RPMI8226 (cell line): ENCODE results near the gene ASPHD1.
"Not testable (repeated sequence)": the region's sequence is repeated elsewhere in the genome, so short reads cannot be mapped to it uniquely, and the experiment has no call there.

Source experiments
- DNase-seq: peaks from one replicate; pipeline ENCODE4 v3.0.0-alpha.2; 2015

The ASPHD1 gene, protein sequence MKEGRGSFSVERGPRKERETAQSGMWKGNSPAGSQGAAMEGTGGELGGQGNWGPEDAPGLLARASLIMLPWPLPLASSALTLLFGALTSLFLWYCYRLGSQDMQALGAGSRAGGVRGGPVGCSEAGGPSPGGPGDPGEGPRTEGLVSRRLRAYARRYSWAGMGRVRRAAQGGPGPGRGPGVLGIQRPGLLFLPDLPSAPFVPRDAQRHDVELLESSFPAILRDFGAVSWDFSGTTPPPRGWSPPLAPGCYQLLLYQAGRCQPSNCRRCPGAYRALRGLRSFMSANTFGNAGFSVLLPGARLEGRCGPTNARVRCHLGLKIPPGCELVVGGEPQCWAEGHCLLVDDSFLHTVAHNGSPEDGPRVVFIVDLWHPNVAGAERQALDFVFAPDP

DNA sequence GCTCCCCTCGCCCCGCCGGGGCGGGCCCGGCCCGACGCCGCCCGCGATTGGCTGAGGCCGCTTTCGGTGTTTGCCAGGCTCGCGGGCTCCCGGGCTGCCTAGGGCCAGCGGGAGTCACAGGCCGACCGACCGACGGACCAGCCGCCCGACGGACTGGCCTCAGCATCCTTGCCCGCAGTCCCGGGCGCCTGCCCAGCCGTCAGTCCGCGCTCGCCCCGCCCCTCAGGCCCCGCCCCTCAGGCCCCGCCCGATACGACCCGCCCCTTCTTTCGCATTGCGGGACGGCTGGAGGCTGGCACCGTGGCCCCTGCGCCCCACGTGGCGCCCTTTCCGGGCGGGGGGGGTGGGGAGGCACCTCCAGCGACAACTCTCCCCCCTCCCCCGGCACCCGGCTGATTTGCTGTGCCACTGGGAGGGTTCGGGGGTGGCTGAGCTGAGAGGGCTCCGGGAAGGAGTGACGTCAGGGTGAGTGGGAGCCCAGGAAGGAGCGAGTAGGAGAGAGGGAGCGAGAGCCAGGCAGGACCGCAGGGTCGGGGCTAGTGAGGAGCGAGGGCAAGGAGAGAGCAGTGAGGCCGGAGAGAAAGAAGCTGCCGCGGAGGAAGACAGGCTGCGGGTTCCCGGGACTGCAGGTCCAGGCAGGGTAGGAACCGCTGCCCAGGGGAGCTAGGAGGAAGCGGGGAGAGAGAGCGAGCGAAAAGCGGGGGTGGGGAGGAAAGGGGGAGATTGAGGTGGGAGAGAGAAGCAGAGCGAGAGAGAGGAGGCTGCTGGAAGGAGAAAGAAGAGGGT, at the start of gene ASPHD1:
Gene ASPHD1 (plus strand): TSS at position 387 of the 786 bp plus-strand sequence. CDS start 484 bp downstream, outside the sequence.
- DNase-seq = peak; percentile 87

DNA sequence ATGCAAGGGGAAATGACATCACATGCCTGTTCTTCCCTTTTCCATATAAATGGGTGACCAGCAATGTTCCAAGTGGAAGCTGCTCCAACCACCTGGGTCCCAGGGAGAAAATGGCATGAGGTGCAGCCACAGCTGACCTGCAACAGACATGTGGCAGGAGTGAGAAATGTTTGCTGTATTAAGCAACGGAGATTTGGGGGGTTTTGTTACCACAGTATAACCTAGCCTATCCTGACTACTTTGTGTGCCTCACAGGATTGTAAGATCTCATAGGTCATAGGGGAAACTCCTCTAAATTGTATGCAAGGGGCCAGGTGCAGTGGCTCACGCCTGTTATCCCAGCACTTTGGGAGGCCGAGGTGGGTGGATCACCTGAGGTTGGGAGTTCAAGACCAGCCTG, 49.3 kb upstream of the ASPHD1 start:
- DNase-seq = no peak

DNA sequence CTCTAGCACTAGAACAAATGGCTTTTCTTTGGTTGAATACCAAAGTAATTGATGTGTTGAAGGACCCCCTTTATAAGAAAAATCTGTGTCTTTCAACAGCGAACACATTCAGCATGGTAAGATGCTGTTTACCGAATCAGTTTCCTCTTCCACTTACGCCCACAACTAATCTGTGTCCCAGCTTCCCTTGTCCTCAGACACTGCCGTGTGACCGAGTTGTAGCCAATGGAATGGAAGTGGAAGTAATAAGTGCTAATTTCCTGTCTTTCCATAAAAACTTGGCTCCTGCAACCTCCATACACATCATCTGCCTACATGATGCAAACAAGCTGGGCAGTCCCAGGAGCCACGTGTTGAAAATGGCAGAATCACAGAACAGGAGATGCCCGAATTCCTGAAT, 47.6 kb upstream of the ASPHD1 start:
- no peak for DNase-seq

DNA sequence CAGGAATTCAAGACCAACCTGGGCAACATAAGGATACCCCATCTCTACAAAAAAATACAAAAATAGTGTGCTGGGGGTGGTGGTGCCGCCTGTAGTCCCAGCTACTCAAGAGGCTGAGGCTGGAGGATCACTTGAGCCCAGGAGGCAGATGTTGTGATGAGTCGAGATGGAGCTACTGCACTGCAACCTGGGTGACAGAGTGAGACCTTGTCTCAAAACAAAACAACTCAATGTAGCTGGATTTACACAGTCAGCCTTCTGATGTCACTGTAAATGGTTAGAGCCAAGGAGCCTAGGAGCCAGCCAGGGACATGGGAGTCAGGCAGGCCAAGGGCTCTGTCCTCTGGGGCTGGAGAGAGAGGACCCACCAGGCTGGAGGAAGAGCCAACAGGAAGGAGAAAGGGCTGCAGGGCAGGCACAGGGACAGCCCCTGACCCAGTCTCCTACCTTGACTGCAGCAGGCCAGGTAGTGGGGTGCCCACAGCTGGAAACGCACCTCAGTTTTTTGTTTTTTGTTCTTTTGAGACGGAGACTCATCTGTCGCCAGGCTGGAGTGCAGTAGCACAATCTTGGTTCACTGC, 45.7 kb upstream of the ASPHD1 start:
- no peak for DNase-seq

DNA sequence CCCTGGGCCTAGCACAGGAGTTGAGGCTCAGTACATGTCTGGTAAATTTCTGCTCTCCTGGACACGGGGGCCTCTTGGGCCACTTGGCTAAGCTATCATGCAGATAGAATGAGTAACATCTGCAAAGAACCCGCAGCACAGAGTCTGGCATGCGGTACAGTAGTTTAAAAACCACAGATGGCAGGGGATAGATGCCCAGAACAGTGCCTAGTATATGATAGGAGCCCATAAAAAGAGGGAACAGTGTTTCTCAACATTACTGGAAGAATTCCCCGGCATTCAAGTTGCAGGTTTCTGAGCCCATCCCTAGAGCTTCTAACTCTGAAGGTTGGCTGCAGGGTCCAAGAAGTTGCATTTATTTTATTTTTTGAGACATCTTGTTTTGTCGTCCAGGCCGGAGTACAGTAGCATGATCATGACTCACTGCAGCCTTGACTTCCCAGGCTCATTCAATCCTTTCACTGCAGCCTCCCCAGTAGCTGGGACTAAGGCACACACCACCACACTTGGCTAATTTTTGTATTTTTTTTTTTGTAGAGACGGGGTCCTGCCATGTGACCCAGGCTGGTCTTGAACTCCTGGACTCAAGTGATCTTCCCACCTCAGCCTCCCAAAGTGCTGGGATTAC, 43.0 kb upstream of the ASPHD1 start:
- DNase-seq = no peak

DNA sequence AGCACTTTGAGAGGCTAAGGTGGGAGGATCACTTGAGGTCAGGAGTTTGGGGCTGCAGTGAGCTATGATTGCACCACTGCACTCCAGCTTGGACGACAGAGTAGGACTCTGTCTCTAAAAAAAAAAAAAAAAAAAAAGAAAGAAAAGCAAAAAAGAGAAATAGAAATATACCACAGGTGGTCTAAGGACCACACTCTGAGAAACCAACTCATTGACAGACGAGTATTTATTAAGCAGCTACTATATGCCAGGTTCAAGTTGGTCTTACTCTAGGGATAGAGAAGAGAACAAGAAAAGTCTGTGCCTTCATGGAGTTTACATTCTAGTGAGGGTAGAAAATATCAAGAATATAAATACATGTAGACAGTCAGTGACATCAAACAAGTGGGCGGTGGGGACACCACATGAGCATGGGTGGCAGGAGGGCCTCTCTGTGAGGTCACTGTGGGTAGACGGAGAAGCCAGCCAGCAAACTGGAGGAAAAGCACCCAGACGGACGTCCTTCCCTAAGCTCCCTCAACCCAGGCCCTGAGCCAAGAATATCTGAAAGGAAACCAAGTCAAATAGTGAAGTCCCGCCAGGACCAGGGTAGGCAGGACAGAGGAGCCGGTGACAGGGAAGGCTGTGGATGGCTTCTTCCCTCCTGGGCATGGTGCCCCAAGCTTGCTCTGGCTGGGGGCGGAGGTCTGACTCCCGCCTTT, 42.0 kb upstream of the ASPHD1 start:
- DNase-seq = no peak

DNA sequence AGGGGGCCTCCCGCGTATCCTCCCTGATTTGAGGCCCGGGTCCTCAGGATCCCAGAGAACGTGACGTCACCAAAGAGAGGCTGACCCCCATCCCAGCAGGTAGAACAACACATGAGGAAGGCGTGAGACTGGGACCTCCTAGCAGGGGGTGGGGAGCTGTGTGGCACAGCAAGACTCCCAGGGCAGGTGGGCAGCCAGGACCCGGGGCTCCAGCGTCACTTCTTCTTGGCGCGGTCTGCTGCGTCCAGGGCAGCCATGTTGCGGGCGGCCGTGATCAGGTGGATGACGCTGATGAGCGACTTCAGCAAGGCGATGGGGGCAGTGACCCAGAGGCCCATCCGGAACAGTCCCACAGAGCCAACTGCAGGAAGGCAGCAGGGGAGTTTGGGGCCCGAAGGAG, 41.3 kb upstream of the ASPHD1 start:
- no peak for DNase-seq

DNA sequence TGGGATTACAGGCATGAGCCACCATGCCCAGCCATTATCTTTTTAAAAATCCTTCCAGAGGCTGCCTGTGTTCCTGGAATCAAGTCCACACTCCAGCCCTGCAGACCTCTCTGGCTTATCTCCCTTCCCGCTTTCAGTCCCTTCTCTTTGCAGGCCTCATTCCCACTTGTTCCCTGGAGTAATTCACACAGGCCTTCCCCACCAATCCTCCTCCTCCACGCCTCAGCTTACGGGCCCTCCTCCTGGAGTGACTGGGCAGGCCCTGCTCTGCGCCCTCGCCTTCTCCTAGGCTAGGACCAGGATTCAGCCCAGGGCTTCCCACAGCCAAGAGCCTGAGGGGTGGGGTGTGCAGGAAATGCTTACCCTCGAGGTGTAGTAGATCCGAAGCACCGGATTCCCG, 40.1 kb upstream of the ASPHD1 start:
- DNase-seq = no peak

DNA sequence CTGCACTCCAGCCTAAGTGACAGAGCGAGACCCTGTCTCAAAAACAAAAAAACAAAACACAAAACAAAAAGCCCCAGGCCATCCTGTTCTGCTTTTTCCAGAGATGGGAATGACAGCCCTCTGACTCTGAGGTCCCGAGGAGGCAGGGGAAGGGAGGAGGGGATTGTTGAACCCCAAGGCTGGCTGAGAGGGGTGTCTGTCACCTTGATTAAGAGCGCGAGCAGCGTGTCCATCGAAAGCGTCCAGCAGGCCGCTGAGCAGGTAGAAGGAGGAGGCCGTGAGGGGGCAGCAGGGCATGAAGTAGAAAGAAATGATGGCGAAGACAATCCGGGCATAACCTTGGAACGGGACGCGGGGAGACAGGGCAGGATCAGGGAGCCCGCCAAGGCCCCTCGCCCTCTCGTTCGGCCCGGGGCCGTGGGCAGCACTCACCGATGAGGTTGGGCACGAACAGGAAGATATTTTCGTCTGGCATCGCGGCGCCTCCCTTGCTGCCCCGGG, 37.9 kb upstream of the ASPHD1 start:
- DNase-seq = peak; percentile 41

DNA sequence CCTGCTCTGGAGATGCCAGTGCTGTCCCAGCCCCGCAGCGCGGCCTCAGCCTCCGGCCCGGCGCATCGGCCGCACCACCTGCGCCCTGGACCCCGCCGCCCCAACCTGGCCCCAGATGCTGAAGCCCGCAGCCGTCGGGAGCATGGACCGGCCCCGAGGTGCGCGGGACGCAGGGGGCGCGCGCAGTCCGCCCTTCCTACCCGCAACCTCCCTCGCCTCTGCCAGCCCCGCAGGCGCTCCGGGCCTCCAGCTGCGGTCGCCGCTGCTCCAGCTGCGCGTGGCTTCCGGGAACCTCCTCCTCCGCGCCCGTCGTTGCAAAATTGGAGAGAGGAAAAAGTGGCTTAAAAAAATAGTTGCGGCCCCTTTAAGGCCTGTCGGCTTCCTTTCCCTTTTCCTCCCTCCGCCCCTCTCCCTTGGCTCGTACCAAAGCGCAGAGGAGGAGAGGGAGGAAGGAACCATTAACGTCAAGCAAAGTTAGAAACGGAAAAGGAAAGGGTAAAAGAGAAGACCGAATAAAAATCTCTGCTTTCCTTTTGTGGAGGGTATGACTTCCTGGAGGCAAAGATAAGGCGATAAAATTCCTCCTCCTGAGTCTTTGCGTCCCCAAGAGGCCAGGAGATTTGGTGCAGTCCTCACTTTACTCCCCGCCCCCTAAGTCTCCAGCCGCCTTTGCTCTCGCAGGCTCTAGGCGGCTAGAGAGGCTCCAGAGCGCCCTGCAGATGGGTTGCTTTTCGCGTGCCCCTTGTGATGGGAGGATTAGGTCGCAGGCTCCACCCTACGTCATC, 37.2 kb upstream of the ASPHD1 start, which contains the start of gene CDIPT:
Gene CDIPT (minus strand): TSS at position 343 of the 785 bp plus-strand sequence. CDS start 369 bp downstream, outside the sequence.
- peak; percentile 99 for DNase-seq

DNA sequence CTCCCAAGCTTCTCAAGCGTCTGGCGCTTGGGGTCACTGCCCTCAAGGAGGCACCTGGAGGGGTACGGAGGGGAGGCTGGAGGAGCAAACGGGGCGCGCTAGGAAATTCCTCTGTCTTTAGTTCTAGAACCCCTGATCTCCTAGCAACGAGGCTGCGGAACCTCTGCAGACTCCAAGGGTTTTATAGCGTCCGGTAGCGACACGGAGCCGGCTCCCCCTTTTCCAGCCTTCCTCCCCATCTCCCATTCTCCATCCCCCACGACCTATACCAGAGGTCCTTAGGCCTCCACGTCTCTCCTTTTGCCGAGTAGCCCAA, 36.7 kb upstream of the ASPHD1 start:
- DNase-seq = no peak

DNA sequence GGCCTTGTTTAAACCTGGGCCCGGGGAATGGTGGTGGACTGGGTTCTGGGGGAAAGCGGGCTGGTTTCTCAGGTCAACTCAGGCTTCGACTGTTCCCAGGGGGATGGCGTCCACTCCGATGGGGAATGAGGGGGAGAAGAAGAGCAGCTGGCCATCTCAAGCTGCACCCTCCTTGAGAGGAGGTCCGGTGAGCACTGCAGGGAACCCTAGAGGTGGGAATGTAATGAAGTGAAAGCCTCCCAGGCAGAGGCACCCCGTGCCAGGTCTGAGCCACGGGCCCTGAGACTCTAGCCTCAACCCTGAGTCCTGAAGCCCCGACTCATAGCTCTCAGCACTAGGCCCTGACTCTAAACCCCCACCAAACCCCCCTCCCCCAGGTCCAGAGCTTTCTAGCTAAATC, 36.1 kb upstream of the ASPHD1 start:
- no peak for DNase-seq

DNA sequence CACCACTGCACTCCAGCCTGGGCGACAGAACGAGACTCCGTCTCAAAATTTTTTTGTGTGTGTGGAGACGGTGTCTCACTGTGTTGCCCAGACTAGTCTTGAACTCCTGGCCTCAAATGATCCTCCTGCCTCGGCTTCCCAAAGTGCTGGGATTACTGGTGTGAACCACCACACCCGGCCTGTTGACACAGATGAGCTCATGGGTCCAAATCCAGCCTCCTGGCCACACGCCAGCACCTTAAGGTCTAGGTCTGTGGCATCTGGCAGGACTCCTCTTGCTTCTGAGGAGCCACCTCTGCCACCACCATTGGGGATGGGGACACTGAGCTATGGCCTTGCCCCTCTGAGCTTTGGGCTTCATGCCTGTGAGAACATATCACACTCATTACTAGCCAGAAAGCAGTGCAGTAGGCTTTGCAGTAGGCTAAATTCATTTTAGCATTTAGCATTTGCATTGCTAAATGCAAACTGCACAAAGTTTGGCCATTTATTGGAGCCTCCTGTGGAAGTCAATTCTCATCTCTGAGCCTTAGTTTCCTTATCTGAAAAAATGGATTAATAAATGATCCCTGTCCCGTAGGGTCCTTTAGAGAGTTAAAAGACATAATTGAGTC, 31.8 kb upstream of the ASPHD1 start:
- peak; percentile 75 for DNase-seq

DNA sequence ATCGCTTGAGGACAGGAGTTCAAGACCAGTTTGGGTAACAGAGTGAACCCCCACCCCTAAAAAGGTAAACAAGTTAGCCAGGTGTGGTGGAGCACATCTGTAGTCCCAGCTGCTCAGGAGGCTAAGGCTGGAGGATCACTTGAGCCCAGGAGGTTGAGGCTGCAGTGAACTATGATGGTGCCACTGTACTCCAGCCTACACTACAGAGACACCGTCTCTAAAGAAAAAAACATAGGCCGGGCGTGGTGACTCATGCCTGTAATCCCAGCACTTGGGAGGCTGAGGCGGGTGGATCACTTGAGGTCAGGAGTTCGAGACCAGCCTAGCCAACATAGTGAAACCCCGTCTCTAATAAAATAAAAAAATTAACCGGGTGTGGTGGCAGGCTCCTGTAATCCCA, 31.2 kb upstream of the ASPHD1 start:
- DNase-seq = not testable (repeated sequence)

DNA sequence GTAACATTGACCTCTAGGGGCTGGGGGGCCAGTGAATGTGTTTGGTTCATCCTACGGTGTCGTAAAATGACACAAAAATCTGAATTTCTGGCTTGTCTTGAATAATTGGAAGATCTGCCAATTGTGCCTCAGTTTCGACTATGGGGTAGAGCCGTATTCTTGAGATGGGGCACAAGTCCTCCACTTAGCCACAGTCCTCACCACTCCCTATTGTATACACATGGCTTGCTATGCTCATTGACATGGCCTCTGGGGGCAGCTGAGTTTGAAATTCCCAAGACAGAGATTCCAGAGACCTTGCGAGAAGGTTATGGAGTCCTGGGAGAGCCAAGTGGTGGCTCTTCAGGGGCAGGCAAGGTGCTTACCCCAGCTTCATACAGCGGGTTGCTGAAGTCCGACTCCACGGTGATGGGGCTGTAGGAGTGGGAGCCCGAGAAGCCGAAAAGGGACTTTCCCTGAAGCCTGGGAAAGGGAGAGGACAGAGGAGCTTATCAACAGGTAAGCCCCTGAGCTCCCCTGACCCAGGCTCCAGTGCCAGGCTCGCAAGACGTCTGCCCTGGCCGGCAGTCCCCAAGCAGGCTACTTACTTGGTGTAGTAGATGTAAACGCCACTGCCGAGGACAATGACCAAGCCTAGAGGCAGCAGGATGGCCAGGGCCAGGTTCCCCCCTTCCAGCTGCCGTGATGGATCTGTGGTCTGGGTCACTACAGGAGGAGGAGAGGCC, 28.3 kb upstream of the ASPHD1 start:
- no peak for DNase-seq

DNA sequence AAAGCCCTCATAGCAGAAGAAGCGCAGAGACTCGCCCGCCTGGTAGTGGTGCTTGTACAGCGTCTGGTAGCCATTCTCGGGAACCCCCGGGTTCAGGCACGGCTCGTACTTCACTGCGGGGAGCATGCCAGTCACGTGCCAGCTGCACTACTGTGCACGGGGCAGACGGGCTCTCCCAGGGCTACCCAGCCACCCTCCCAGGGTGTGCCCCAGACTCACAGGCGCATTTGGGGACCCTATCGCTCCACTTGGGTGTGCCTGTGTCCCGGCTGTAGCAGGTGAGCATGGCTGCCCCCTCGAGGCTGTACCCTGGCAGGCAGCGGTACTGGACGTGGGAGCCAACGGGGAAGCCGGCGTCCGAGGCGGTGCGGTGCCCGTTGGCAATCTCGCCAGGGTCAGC, 27.0 kb upstream of the ASPHD1 start:
- DNase-seq = no peak

DNA sequence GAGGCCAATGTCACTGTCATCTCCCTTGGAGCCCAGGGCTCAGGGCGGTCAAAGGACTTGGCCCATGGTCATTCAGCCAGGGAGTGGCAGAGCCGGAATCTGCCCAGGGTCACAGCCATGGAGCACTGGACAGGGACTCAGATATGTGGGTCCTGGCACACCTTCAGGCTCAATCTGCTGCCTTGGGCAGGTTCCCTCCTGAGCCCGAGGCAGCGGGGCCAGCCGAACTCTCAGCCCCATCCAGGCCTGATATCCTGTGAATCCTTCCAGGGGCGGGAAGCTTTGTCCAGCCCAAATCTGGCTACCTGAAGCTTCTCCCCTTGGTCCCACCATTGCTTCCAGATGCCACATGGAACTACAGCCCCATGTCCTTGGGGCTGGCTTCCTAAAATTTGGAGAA, 25.1 kb upstream of the ASPHD1 start:
- no peak for DNase-seq

DNA sequence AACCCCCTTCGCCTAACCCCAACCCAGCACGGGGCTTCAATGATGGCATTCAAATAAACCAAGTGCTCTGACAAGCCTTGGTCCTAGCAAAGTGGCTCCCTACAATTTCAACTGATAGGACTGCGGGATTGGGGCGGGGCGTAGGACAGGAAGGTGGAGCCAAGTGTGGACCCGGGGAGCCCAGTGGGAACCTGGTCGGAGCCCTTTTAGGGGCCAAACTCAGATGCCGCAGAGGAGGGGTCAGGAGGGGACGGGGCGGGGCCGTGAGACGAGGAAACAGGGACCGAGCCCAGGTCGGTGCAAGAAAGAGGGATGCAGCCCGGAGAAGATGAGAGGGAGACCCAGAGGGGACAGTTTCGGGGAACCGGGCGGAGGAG, 24.1 kb upstream of the ASPHD1 start:
- no peak for DNase-seq

DNA sequence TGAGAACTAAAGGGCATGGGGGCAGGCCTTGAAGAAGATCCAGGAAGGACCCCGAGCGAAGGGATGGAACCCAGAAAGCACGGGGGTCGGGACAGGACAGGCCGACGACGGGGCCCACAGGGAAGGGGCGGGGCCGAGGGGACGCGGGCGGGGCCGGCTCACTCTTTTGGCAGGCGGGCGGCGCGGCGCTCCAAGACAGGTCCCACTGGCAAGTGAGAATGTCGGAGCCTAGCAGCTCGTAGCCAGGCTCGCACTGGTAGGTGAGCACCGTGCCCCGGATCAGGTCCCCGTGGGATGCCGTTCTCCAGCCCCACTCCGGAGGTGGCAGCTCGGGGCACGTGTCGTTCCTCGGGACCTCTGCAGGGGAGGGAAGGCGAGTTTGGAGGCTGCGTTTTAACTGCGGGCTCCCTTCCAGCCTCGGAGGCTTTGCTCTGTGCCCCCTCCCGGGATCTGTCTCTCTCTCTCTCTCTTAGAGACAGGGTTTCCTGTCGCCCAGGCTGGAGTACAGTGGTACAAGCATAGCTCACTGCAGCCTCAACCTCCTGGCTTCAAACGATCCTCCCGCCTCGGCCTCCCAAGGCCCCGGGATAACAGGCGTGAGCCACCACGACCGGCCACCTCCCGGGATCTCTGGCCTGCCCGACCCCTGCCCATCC, 23.6 kb upstream of the ASPHD1 start:
- DNase-seq = no peak
